ENCODE measurements around the gene NME7.
"Not testable (repeated sequence)": the region's sequence is repeated elsewhere in the genome, so short reads cannot be mapped to it uniquely, and the experiment has no call there.

The NME7 gene

DNA sequence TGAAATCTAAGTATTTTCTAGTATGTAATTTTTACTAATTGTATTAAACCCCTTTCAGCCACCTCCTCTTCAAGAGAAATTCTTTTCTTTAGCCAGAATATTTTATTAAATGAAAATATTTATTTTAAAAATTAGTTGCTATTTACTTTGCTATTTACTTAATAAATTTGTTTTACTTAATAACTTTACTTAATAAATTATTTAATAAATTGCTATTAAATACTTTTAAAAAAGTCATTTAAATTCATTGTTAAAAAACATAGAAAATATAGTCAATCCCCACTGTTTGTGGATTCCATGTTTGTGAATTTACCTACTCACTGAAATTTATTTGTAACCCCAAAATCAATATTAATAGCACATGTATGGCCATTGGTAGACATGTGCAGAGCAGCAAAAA lies 155.5 kb downstream of the NME7 start:
- no peak for DNase-seq

DNA sequence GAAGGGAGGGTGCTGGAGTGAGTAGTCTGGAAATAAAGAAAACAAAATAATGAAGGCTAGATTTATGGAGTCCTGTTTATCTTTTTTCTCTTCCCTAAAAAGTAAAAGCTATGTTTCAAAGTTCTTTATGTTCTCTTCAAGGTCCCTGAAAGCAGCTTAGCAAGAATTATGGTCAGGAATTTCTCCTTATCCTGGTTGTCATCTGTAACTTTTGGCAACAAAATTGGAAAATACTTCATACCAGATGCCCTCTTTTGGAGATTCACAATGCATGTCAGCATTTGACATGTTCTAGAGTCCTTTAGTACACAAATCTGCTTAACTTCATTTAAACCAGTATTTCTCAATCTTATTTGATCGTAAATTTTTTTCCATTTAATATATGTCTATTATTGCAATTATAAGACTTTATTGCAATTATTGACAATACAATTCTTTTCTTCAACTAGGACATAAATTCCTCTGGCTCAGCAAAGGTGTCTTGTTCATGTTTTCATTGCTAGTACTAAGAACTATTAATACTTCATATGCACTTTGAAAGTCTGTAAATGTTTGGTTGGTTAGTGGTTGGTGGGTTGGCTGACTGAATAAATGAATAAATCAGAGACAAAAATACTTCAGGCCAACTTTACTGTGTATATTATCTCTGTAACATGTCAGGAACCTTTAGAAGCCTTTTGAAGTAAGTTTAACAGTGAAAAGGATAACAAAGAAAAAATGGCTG lies 159.6 kb downstream of the NME7 start:
- no peak for DNase-seq

DNA sequence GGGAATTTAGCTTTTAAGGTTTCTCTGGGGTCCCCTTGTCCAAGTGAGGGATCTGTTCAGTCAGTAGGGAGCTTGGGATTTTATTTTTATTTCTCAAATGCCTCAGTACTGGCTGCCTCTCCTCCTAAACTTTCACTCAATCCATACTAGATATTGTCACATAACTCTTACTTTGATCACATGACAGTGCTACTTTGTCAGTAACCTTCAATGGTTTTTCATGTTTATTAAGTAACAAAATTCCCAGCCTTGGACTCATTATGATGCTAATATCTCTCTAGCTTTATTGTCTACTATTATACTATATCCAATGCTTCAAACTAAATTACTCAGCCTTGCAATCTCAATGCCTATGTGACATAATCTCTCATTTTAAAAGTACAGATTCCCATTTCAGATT lies 163.4 kb downstream of the NME7 start:
- no peak for DNase-seq

DNA sequence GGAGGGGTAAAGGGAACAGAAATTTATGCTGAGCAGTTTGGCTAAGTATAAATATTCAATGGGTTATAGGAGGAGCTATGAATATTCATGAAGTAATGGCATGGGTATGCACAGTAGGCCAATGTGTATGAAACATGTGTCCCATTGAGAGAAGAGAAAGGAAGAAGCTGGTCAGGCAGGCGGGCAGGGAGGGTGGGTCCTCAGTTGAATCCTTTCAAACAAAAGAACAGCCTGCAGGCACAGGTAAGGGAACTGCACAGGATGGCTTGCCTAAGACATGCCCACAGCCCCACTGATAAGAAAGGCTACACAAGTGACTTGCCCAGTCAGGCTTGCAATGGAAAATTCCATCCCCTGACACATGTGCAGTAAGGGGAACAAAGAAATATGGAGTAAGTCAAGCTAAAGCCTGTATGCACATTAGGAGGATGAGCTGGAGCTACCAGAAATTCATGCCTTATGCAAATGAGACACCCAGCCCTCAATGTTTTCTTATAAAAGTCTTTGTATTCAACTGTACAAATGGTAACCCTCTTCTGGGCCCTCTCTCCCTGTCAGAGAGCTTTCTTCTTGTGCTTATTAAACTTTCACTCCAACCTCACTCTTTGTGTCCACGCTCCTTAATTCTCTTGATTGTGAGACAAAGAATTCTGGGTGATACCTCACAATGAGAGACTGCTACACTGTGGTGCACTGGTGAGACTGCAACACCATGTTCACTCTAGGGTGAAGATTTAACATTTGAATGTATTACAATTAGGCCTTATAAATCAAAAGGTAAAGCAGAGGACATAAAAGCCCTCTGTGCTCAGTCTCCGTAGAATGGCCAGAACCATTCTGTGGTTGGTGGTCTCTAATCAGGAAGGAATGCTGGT lies 164.6 kb downstream of the NME7 start:
- DNase-seq, result no peak

DNA sequence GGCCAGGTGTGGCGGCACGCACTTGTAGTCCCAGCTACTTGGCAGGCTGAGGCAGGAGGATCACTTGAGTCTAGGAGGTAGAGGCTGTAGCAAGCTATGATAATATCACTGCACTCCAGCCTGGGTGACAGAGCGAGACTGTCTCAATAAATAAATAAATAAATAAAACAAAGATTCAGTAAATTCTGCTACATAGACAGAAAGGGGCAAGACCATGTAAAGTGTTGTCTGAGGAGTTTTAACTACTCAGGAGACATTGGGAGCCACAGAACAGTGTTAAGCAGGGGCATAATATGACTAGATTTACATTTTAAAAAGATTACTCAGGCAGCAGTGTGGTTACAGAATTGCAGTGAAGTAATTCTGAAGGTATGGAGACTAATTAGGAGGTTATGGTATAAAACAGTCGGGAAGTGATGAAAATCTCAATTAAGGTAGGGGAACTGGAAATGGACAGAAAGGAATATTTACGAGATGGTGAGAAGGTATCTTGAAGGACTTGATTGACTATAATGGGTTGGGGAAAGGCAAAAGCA lies 166.4 kb downstream of the NME7 start:
- no peak for DNase-seq

DNA sequence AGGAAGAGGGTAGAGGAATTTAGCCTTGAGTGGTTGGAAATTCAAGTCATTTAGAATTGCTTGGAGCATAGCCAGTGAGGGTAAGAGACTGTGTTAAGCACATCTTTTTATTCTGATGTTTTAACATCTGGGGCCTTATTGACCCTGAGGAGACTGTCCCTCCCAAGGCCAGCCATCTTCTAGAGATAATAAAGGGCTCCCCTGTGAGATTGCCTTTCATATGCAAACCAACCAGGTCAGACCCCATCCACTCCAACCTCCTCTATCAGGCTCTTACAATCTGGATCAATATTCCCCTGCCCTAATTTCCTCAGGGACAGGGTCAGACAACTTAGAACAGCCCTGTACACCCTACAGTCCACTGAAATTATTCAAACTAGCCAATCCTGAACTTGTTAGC lies 167.3 kb downstream of the NME7 start:
- DNase-seq, result no peak

DNA sequence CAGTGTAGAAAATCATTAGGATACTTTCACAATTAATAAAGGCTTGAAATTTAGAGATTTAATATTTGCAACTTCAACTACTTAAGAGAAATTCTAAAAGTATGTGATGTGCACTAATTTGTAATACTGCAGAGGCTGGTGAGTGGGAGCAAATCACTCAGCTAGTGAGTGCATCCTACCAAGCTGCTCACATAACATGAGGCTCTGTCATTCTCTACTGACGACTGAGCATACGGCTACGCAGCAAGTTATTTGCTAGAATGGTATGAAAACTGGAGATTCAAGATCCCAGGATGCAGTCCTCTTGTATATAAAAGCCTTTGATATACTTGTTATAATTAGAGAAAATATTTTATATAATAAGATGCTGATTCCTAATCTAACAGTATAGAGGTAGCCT lies 171.0 kb downstream of the NME7 start:
- DNase-seq, result no peak

DNA sequence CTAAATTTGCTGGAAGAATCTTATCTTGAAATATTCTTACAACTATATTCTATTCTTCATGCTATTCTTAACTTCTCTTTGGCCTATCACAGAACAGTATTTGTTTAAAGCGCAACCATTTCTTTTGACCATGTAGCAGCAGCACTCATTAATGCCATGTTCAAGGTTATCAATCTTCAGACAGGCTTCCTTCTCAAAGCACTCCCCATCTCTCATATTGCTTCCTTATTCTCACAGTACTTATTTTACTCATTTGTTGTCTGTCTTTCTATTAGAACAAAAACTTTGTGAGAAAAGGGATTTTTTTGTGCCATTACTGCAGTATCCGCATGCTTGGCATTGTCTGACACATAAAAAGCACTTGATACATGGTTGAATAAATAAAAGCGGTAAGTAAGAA lies 171.4 kb downstream of the NME7 start:
- DNase-seq, result no peak

DNA sequence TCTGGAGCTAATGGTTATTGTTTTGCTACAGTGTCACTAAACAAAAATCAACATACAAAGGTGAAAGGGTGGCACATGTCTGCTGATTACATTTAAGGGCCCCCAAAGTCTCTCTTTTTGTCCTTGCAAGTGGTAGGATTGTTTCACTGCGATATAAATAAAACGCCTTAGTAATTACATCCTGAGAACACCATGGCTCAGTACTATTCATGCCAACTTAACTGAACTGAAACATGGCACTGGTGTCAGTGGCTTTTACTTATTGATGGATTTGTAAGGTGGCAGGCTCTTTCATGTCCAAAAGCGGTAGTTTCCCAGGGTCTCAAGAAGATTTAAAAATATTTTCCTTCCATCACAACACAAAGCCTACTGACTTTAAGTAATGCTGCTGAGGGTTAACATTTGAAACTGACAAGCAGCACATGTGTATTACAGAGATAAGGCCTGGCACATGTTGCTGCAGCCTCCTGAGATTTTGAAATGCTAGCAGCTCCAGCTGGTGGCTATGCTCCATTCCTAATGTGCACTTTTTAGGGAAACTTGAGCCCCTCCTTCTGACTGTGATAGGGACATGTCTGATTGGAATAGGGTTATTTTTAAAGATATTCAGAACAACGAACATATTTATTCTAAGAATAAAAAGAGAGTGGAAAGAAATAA lies 174.3 kb downstream of the NME7 start:
- DNase-seq, result no peak

DNA sequence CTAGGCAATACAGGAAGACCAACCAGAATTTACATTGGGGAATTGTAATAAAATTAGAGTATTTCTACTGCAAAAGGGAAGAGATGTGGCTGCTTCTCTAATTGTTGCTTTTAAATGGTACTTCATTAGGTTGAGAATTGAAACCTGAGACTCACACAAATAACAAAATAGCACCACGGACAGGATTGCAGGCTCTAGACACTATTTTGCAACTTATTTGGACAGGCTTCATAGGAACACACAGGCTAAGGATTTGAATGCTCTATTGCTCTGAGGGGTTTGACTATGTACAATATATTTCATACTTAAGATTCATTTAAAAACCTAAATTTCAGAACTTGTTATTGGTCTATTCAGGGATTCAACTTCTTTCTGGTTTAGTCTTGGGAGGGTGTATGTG lies 181.5 kb downstream of the NME7 start:
- no peak for DNase-seq

DNA sequence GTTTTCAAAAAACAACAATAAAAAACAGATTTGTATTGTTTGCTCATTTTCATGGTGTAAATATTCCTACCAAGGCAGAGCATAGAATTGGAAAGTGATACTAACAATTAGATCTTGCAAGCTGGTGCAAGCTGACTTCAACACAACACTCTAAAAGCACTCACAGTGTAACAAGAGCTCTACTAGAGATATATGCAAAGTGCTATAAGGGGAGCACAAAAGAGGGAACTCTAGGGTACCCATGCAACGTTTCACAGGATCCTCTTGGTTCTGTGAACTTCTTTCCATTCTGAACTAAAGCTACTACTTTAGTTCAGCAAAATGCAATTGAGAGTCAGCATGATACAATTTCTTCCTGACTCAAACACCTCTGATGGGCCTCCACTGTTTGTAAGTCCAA lies 182.8 kb downstream of the NME7 start:
- DNase-seq, result no peak

DNA sequence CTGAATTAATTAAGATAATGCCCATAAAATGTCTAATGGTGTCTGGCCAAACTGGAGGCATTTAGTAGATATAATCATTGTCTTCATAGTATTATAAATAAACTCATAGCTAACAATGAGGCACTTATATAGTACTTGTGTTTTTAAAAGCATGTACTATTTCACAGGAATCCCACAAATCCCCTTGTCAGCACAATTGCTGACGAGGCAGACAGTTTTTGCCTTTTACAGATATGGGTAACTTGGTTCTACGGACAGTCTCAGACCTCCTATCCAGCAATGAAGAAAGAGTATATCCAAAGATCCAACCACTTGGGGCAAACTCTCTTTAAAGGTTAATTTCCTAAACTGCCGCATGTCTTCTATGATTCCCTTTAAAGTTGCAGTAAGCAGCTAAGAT lies 187.4 kb downstream of the NME7 start:
- DNase-seq, result no peak

DNA sequence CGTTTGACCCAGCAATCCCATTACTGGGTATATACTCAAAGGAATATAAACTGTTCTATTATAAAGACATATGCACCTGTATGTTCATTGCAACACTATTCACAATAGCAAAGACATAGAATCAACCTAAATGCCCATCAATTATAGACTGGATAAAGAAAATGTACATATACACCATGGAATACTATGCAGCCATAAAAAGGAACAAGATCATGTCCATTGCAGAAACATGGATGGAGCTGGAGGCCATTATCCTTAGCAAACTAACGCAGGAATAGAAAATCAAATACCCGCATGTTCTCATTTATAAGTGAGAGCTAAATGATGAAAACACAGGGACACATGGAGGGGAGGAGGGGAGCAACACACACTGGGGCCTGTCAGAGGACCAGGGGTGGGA lies 188.2 kb downstream of the NME7 start:
- not testable (repeated sequence) for DNase-seq

DNA sequence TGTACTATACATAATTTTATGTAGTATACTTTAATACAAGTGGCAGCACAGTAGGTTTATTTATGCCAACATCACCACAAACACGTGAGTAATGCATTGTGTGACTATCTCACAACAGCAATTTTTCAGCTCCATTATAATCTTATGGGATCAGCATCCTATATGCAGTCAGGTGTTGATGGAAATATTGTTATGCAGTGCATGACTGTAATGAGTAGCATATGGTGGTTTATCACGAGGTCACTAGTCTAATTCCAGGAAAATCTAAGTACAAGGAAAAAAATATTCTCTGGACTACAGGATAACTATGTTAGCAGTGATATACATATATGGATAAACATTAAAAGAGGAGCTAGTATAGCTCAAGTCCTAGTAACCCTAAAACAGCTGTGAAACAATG lies 192.1 kb downstream of the NME7 start:
- no peak for DNase-seq

DNA sequence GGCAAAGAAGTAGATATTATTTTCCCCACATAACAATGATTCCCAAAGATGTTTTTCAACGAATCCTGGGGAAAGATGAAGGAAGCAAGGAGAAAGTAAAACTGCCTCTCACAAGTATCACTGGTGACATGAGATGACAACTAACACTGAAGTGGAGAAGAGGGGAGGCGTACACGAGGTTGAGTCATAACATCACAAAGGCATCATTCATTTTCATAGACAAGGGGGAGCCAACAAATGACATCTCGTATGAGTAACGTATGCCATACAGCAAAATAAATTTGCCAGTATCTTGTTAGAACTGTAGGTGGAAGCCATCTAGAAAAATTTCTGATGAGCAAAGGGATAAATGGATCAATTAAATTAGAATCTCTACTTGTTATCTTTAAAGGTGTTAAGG lies 204.5 kb downstream of the NME7 start:
- no peak for DNase-seq

DNA sequence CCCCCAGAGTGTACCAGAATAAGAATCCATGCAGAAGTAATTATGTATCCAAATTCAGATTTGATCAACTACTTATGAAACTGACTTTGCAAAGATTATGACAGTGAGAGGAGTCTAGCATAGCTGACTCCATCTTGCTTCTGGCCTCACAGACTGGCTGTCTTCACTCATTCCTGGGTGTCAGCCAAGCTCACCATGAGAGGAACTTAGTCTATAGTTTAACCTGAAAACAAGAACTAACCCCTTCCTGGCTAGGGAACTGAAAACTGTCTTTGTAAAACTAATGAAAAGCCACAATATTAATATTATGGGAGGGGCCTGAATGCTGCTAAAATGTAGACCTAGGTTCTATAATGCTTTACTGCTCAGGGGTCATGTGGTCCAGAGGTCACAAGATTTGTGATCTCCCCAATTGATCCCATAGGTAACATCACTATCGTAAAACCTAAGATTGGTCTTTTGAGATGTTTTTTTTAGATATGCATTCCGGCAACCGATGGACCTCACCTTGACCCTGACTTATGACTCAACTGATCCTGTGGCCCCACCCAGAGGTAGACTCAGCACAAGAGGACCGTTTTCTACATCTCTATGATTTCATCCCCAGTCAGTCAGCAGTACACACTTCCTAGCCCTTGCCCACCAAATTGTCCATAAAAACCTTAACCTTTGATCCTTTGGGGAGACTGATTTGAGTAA lies 206.0 kb downstream of the NME7 start:
- no peak for DNase-seq

DNA sequence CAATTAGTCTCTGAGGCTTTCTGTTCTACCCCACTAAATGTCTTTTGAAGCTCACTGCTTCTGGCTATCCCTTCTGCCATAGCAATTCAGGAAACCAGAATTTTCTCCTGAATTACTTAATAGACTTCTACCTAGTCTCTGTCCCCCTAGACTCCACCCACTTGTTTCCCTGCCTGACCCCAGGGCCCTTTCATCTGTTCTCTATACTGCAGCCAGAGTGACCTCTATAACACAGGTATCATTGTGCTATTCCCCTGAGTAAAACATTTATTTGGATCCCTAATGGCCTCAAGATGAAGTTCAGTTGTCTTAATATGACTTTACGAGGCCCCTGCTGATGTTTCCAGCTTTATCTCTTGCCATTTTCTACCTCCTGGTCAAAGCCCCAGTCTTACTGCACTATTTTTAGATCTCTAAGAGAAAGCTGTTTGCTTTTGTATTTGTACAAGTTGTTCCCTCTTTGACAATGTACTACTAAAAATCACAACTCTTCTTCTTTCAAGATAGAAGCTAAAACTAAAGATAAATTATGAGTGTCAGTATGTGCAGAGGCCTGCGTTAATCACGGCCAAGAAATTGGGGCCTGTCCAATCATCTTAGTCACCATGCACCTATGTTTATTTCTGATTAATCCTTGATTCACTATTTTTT lies 206.6 kb downstream of the NME7 start:
- DNase-seq, result no peak

DNA sequence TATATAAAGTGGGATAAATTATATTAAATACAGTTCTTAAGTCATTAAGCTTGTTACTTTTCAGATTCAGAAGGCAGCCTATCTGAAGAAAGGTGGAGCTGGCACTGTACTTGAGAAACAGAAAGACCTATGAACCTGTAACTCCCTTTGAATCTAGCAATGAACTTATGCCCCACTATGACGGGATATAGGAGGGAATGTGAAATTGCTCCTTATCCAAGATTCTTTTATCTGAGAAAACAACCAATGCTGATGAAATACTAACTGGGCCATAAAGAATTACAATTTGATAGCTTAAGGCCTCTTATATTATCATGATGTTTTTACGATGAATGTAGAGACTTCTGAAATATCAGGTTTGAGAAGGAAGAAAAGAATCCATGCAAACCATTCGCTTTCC lies 211.0 kb downstream of the NME7 start:
- DNase-seq, result no peak

DNA sequence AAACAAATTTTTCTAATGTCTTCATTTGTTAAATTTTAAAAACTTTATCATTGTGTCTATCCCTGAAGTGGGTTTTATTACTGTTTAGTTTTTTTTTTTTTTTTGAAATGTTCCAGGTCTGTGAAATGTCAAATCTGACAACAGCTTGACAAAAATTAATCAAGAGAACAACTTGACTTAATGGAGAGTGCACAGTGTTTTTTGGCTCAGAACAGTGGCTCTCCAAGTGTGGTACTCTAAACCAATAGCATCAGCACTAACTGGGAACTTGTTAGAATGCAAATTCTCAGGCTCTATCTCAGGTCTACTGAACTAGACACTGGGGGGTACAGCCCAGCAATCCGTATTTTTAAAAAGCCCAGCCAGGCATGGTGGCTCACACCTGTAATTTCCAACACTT lies 211.9 kb downstream of the NME7 start:
- no peak for DNase-seq

DNA sequence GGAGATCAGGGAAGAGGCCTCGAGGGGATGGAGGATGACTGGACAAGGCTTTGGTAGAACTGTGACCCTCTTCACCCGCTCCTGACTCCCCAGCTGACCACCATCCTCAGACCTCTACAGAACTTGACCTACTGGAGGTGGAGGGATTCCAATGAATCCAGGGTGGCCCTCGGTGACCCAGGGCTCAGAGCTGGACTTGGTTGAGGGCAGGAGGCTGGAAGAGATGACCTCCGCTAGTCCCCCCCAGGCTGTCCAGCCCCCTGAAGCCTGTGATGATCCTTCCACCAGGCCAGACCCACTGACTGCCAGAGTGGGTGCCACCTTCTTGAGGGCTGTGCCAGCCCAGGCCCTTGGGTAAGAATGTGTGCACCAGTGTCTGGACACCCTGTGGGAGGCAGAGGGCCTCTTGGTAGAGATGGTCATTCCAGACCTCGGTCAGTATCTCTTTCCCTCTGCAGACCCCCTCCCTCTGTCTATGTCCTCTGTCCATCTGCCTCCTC lies 216.2 kb downstream of the NME7 start:
- no peak for DNase-seq

DNA sequence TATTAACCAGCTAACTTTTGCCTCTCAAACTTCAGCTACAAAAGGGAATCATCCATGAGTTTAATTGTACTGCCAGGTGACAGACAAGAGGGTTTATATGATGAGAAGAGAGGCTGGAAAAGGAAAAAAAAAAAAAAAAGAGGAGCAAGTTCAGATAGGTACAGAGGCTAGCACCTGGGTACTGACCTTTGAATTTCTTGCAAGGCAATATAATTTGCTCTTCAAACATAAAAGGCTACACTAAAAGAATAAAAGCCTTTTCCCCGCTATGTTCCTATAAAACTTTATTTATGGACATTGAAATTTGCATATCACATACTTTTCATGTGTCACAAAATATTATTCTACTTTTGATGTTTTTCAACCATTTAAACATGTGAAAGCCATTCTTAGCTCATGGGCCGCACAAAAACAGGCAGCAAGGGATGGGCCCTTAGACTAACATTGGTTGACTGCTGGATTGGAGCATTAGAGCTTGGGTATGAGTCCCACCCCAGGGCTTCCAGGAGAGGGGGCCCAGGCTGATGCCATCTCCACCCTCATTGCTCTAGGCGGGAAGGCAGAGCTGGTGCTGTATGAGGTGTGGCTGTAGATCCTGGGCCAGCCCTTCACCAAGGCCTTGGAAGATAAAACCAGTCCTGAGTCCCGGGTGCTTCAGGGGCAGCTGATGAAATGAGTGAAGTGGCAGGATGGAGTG lies 216.8 kb downstream of the NME7 start:
- DNase-seq, result no peak
